Neural cell (in vitro differentiated cells): ENCODE measurements around the gene ZBTB12. TPM values are rescaled to one million over a fixed set of nuclear protein-coding genes. Genes with fewer than 3 reads are reported as not detected.

Experiments
- H2AFZ ChIP-seq: fragments of 200-600, 300-800 bp; sonication (generic), shearing (Covaris generic); 2 replicates; pipeline ENCODE4 v1.6.0; 2014; ENCODE audit warnings: low read depth, mild to moderate bottlenecking, antibody characterized with exemption, low read length, moderate library complexity
- H3F3A ChIP-seq: fragments of 200-600 bp; shearing (Covaris generic); 2 replicates; pipeline ENCODE4 v1.6.1; 2016; ENCODE audit warnings: mild to moderate bottlenecking, moderate library complexity, mixed read lengths, antibody characterized with exemption, low read length; ENCODE audit not compliant: insufficient read depth, poor library complexity, severe bottlenecking
- H3K27ac ChIP-seq: fragments of 200-600, 300-800 bp; sonication (generic), shearing (Covaris generic); 2 replicates; pipeline ENCODE4 v1.5.1; 2014; ENCODE audit warnings: mild to moderate bottlenecking, low read length, moderate library complexity
- H3K27me3 ChIP-seq: fragments of 300-800, 200-600 bp; sonication (generic), shearing (Covaris generic); 2 replicates; pipeline ENCODE4 v1.6.0; 2014; ENCODE audit warnings: mild to moderate bottlenecking, low read depth, low read length, moderate library complexity; ENCODE audit not compliant: insufficient read depth
- H3K36me3 ChIP-seq: fragments of 300-800, 200-600 bp; sonication (generic), shearing (Covaris generic); 2 replicates; pipeline ENCODE4 v1.5.1; 2014; ENCODE audit warnings: mild to moderate bottlenecking, antibody characterized with exemption, low read length, moderate library complexity; ENCODE audit not compliant: insufficient read depth
- H3K4me2 ChIP-seq: fragments of 300-800, 200-600 bp; sonication (generic), shearing (Covaris generic); 2 replicates; pipeline ENCODE4 v1.6.0; 2014; ENCODE audit warnings: mild to moderate bottlenecking, low read length
- H3K4me3 ChIP-seq: fragments of 300-800, 200-600 bp; sonication (generic), shearing (Covaris generic); 2 replicates; pipeline ENCODE4 v1.5.1; 2014; ENCODE audit warnings: mild to moderate bottlenecking, low read length, moderate library complexity
- H3K79me2 ChIP-seq: fragments of 200-600 bp; shearing (Covaris generic); replicated peaks from 2 replicates; pipeline ENCODE4 v1.6.0; 2014; ENCODE audit warnings: mild to moderate bottlenecking, low read length, moderate library complexity; ENCODE audit not compliant: insufficient read depth
- H3K9ac ChIP-seq: fragments of 300-800, 200-600 bp; sonication (generic), shearing (Covaris generic); 2 replicates; pipeline ENCODE4 v1.6.1; 2016; ENCODE audit warnings: mild to moderate bottlenecking, low read length, mixed read lengths
- H3K9me2 ChIP-seq: fragments of 200-600 bp; shearing (Covaris generic); 2 replicates; pipeline ENCODE4 v1.6.1; 2016; ENCODE audit warnings: mild to moderate bottlenecking, low read length, mixed read lengths; ENCODE audit not compliant: insufficient read depth
- H3K9me3 ChIP-seq: fragments of 200-600, 300-800 bp; sonication (generic), shearing (Covaris generic); 2 replicates; pipeline ENCODE4 v1.6.1; 2016; ENCODE audit warnings: mild to moderate bottlenecking, mixed run types, low read length, moderate library complexity, mixed read lengths
- H4K20me1 ChIP-seq: fragments of 200-600 bp; shearing (Covaris generic); 2 replicates; pipeline ENCODE4 v1.6.1; 2016; ENCODE audit warnings: mild to moderate bottlenecking, mixed run types; ENCODE audit not compliant: insufficient read depth
- EP300 ChIP-seq: fragments of 450-650 bp; conservative IDR thresholded peaks from 2 replicates; pipeline ENCODE4 v1.6.1; 2014; ENCODE audit warnings: antibody characterized with exemption, mild to moderate bottlenecking, moderate library complexity; ENCODE audit not compliant: poor library complexity, severe bottlenecking
- EZH2 ChIP-seq: fragments of 200-600, 300-800 bp; shearing (Covaris generic), sonication (generic); IDR thresholded peaks from 2 replicates; pipeline ENCODE4 v1.6.1; 2014; ENCODE audit warnings: antibody characterized with exemption, low read length, borderline replicate concordance, mild to moderate bottlenecking; ENCODE audit not compliant: insufficient read depth, poor library complexity, severe bottlenecking
- MXI1 ChIP-seq: fragments of 450-650 bp; conservative IDR thresholded peaks from 2 replicates; pipeline ENCODE4 v1.6.1; 2014; ENCODE audit warnings: antibody characterized with exemption, mild to moderate bottlenecking; ENCODE audit not compliant: poor library complexity, severe bottlenecking
- POLR2AphosphoS5 ChIP-seq: IDR thresholded peaks from 2 replicates; pipeline ENCODE4 v1.6.1; 2012
- RAD21 ChIP-seq: fragments of 450-650 bp; conservative IDR thresholded peaks from 2 replicates; pipeline ENCODE4 v1.6.1; 2014; ENCODE audit warnings: antibody characterized with exemption, mild to moderate bottlenecking, moderate library complexity
- REST ChIP-seq: IDR thresholded peaks from 2 replicates; pipeline ENCODE4 v1.6.1; 2012; ENCODE audit warnings: borderline replicate concordance
- SMC3 ChIP-seq: fragments of 450-650 bp; conservative IDR thresholded peaks from 2 replicates; pipeline ENCODE4 v1.6.1; 2014; ENCODE audit warnings: antibody characterized with exemption, mild to moderate bottlenecking, moderate library complexity; ENCODE audit not compliant: poor library complexity
- TAF1 ChIP-seq: IDR thresholded peaks from 2 replicates; pipeline ENCODE4 v1.6.1; 2012; ENCODE audit warnings: low read depth
- polyA plus RNA-seq: library from polyadenylated mRNA; depleted of rRNA; stranded (reverse); fragments of >200 nt; gene quantifications from 2 replicates; pipeline ENCODE4 v1.2.3, GENCODE V29; 2014
- TF ChIP-seq, protein P1 (sequence below): fragments of 450-650 bp; IDR thresholded peaks from 2 replicates; pipeline ENCODE4 v1.5.1; 2014; ENCODE audit warnings: antibody characterized with exemption, mild to moderate bottlenecking, moderate library complexity; ENCODE audit not compliant: poor library complexity, severe bottlenecking

The ZBTB12 gene
- polyA plus RNA-seq, 1 donor from 2014 or later = 21.4 TPM

GRCh38 chr6:31882344-31882743 is 19.5 kb downstream of the ZBTB12 start:
- Histone ChIP-seq H3K4me3 (no peak overlapping the region), H3K4me2 (no peak overlapping the region), H3F3A (no peaks in the 10 kb centered on the region), H3K27me3 (no peaks in the 10 kb centered on the region), H3K79me2 (no peaks in the 10 kb centered on the region), H3K9me3 (no peaks in the 10 kb centered on the region), H3K9ac (no peak overlapping the region), H3K9me2 (no peaks in the 10 kb centered on the region), H4K20me1 (no peaks in the 10 kb centered on the region), H3K27ac (no peak overlapping the region), H3K36me3 (no peaks in the 10 kb centered on the region), H2AFZ (no peak overlapping the region)
- no peak for TF ChIP-seq EP300
- TF ChIP-seq, protein P1, sequence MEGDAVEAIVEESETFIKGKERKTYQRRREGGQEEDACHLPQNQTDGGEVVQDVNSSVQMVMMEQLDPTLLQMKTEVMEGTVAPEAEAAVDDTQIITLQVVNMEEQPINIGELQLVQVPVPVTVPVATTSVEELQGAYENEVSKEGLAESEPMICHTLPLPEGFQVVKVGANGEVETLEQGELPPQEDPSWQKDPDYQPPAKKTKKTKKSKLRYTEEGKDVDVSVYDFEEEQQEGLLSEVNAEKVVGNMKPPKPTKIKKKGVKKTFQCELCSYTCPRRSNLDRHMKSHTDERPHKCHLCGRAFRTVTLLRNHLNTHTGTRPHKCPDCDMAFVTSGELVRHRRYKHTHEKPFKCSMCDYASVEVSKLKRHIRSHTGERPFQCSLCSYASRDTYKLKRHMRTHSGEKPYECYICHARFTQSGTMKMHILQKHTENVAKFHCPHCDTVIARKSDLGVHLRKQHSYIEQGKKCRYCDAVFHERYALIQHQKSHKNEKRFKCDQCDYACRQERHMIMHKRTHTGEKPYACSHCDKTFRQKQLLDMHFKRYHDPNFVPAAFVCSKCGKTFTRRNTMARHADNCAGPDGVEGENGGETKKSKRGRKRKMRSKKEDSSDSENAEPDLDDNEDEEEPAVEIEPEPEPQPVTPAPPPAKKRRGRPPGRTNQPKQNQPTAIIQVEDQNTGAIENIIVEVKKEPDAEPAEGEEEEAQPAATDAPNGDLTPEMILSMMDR = no peak
- no peak for TF ChIP-seq RAD21
- TF ChIP-seq MXI1 = no peak
- TF ChIP-seq EZH2 = no peak
- no peak for TF ChIP-seq REST
- TF ChIP-seq TAF1 = no peak
- no peak for TF ChIP-seq SMC3
- TF ChIP-seq POLR2AphosphoS5 = no peak

DNA sequence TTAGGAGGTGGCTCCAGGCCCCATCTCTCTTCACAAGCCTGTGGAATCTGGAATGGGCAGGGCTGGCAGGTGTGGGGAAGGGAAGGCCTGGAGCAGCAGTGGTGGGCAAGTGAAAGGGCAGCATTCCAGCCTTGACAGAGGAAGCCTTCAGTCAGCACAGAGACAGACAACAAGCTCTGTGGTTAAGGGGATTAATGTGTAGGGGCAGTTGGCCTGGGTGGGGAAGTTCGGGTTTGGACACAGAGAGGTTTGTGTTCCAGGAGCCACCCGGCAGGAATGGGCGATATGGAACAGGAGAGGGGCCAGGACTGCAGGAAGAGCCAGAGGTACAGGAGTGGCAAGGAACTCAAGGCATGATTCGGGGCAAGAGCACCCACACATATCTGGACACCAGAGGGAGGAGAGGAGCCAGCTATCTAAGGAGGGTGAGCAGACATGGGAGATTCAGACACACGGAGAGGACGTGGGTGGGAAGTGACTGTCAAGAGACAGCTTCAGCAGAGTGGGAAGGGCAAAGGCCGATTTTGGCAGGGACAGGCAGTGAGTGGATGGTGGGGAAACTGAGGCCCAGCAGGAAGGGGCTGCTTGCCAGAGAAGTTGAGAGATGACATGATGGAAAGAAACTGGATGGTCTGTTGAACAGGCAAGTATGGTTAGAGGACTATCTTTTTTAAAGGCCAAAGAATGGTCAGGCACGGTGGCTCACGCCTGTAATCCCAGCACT is 20.6 kb downstream of the ZBTB12 start:
- H4K20me1 ChIP-seq = no peaks in the 10 kb centered on the region
- no peak overlapping the region for H3K27ac ChIP-seq
- no peak overlapping the region for H3K4me3 ChIP-seq
- TF ChIP-seq, protein P1 = no peak
- no peak for TF ChIP-seq POLR2AphosphoS5
- no peak for TF ChIP-seq EZH2
- TF ChIP-seq TAF1 = no peak
- TF ChIP-seq REST = no peak
- TF ChIP-seq EP300 = no peak
- TF ChIP-seq RAD21 = no peak
- no peak for TF ChIP-seq SMC3
- no peak for TF ChIP-seq MXI1
- H3K4me2 ChIP-seq = no peak overlapping the region
- no peak overlapping the region for H3K9ac ChIP-seq
- no peak overlapping the region for H2AFZ ChIP-seq
- no peaks in the 10 kb centered on the region for H3K36me3 ChIP-seq
- H3K27me3 ChIP-seq = no peaks in the 10 kb centered on the region
- no peaks in the 10 kb centered on the region for H3F3A ChIP-seq
- no peaks in the 10 kb centered on the region for H3K79me2 ChIP-seq
- H3K9me3 ChIP-seq = no peaks in the 10 kb centered on the region
- H3K9me2 ChIP-seq = no peaks in the 10 kb centered on the region
